Measurements from ENCODE around the gene IQSEC3.
"Not testable (repeated sequence)": the region's sequence is repeated elsewhere in the genome, so short reads cannot be mapped to it uniquely, and the experiment has no call there.

The IQSEC3 gene

DNA sequence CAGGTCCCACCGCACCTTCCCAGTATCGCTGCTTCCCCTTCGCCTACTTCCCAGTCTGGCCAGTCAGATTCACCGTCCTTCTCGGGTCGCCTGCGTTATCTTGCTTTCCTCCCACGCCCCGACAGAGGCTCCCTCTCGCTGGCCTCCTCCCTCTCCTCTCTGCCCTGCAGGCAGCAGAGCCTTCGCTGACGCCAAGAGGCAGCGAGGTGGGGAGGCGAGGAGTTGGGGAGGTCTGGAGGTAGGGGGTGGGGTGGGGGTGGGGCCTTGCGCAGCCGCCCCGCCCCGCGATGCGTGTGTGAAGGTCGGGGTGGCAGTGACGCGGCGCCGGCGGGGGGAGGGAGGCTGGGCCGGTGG, at the start of gene IQSEC3:
Gene IQSEC3, plus strand, starts transcription at position 340 of the 354 bp plus-strand sequence. CDS start 116 bp downstream, outside the sequence.
- DNase-seq (ENCODE audit: low read depth, low spot score), result not testable (repeated sequence)

DNA sequence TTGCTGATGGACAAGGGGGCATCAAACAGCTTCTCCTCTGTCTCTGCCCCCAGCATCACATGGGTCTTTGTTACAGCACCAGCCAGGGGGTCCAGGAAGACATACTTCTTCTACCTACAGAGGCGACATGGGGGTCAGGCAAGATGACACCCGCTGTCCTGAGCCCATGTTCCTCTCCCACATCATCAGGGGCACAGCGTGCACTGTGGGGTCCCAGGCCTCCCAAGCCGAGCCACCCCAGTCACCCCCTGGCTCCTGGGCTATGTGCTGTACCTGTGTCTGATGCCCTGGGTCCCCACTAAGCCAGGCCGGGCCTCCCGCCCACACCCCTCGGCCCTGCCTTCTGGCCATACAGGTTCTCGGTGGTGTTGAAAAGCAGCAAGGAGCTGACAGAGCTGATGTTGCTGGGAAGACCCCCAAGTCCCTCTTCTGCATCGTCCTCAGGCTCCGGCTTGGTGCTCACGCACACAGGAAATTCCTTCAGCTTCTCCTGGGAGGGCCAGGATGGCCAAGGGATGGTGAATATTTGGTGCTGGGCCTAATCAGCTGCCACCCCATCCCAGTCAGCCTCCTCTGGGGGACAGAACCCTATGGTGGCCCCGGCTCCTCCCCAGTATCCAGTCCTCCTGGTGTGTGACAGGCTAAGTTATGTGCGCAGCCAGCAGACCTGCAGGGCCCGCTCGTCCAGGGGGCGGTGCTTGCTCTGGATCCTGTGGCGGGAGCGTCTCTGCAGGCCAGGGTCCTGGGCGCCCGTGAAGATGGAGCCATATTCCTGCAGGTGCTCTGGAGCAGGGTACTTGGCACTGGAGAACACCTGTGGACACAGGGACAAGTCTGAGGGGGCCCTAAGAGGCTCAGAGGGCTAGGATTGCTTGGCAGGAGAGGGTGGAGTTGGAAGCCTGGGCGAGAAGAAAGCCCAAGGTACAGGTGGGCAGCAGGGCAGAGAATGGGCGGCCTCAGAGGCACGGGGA, 48.9 kb upstream of the IQSEC3 start:
- not testable (repeated sequence) for DNase-seq (ENCODE audit: low read depth, low spot score)

- DNase-seq (ENCODE audit: low read depth, low spot score), result not testable (repeated sequence)
Observed at GRCh38 chr12:18821-19567, 47.6 kb upstream of the IQSEC3 start.

- not testable (repeated sequence) for DNase-seq (ENCODE audit: low read depth, low spot score)
Observed at GRCh38 chr12:19906-20305, 46.7 kb upstream of the IQSEC3 start.

- no peak for DNase-seq (ENCODE audit: low read depth, low spot score)
Observed at GRCh38 chr12:20757-21156, 45.8 kb upstream of the IQSEC3 start.

- no peak for DNase-seq (ENCODE audit: low read depth, low spot score)
Observed at GRCh38 chr12:21301-22189, 45.0 kb upstream of the IQSEC3 start.

GRCh38 chr12:22190-22529, 44.4 kb upstream of the IQSEC3 start:
- DNase-seq (ENCODE audit: low read depth, low spot score), result no peak

DNA sequence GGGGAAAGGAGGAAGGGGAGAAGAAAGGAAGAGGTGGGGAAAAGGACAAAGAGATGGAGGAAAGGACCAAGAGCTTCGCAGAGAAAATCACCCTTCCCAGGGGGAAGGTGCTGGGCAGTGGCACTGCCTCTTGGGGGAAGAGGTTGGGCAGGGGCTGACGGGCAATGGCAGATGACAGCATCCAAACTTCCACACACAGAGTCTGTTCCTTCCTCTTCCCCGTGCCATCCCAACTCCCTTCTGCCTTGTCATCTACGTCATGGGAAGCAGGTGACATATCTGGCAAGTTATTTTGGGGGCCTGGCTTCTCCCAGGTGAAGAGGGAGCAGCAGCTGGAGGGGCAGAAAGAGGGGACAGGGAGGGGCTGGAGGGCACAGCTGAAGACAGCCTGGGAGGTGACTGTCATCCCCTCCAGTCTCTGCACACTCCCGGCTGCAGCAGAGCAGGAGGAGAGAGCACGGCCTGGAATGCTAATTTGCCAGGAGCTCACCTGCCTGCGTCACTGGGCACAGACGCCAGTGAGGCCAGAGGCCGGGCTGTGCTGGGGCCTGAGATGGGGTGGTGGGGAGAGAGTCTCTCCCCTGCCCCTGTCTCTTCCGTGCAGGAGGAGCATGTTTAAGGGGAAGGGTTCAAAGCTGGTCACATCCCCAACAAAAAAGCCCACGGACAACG, 43.9 kb upstream of the IQSEC3 start:
- no peak for DNase-seq (ENCODE audit: low read depth, low spot score)

GRCh38 chr12:27904-28303, 38.7 kb upstream of the IQSEC3 start:
- not testable (repeated sequence) for DNase-seq (ENCODE audit: low read depth, low spot score)

- DNase-seq (ENCODE audit: low read depth, low spot score), result not testable (repeated sequence)
Observed at GRCh38 chr12:38775-39174, 27.8 kb upstream of the IQSEC3 start.

- DNase-seq (ENCODE audit: low read depth, low spot score), result not testable (repeated sequence)
Observed at GRCh38 chr12:39555-40265, 26.9 kb upstream of the IQSEC3 start.

DNA sequence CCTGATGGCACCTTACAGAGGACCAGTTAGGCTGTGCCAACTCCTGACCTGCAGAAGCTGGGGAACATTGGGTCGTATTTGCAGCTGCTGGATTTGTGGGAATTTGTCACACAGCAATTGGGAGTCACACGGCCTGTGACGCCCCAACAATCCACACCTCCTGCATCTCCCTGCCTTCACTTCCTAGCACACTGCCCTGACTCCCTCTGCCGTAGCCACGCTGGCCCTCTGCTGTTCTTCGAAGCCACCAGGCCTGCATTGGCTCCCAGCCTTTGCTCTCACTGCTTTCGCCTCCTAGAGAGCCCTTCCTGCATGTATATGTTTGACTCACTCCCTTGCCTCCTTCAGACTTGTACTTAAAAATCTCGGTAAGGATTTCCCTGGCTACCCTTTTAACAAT, 22.2 kb upstream of the IQSEC3 start:
- DNase-seq (ENCODE audit: low read depth, low spot score), result not testable (repeated sequence)

- not testable (repeated sequence) for DNase-seq (ENCODE audit: low read depth, low spot score)
Observed at GRCh38 chr12:45235-45990, 21.2 kb upstream of the IQSEC3 start.

GRCh38 chr12:45991-46358, 20.6 kb upstream of the IQSEC3 start:
- DNase-seq (ENCODE audit: low read depth, low spot score), result not testable (repeated sequence)

- not testable (repeated sequence) for DNase-seq (ENCODE audit: low read depth, low spot score)
Observed at GRCh38 chr12:46542-46941, 20.0 kb upstream of the IQSEC3 start.

DNA sequence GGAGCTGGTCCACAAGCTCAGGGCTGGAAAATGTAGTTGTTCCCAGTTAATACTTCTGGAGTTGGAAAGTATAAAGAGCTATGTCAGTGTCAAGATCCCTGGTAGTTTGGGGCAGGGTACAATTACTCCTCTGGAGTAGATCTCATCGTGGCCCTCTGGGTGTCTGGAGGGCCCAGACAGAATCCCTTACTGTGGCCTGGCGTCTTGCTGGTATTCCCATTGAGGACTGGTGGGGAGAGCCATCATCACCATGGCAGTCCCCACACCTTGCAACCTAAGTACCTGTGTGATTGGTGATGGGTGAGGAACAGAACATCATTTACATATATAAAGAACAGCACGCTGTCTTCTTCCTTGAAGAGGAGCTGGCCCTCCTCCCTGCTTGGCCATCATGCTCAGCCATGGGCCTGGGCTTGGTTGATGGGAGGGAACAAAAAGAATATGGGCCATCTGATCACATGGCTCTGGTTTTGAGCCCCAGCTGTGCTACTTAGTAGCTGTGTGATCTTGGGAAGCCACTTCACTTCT, 18.8 kb upstream of the IQSEC3 start:
- DNase-seq (ENCODE audit: low read depth, low spot score), result not testable (repeated sequence)

DNA sequence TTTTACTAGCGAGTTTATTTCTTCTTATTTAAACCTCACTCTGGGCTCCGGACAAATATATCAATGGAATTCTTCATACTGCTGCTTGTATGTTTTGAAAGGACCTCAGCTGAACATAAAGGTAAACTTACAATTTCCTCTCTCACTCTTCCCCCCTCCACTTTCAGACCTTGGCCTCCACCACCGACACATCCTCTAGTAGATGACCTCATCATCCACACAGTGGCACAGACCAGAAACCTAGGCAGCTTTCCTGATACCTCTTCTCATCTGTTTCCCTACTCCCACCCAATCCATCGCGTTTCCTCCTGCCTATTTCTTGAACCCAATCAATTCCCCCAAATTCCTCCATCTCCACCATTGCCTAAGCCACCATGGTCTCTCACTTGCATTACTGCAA, 17.4 kb upstream of the IQSEC3 start:
- DNase-seq (ENCODE audit: low read depth, low spot score), result not testable (repeated sequence)

GRCh38 chr12:51087-51486, 15.5 kb upstream of the IQSEC3 start:
- not testable (repeated sequence) for DNase-seq (ENCODE audit: low read depth, low spot score)

DNA sequence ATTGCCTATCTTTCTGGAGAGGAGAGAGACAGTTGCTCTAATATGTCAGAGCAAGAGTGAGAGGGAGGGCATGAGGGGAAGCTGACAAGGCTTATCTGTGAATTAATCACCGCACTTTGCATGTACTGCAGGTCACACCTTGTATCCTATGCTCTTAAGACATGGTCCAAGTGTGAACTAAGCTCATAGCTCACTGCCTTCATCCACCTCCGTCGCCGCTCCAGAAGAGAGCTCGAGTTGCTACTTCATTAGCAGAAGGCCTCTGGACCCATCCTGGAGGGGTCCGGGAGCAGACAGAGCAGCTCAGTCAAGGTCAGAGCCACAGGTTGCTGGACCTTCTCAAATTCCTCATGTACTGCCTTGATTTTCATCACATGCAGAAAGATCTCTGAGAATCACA, 14.6 kb upstream of the IQSEC3 start:
- DNase-seq (ENCODE audit: low read depth, low spot score), result not testable (repeated sequence)
